Endothelial cell of umbilical vein (primary cell): Measurements from ENCODE around the gene SLC1A3. TPM values are rescaled to one million over a fixed set of nuclear protein-coding genes. Genes with fewer than 3 reads are reported as not detected.
"Not testable (repeated sequence)": the region's sequence is repeated elsewhere in the genome, so short reads cannot be mapped to it uniquely, and the experiment has no call there.

ENCODE experiments used
- BruUV-seq: library from RNA; stranded (reverse); fragments of 400-500 nt; replicated peaks from 2 replicates; lab custom pipeline; 2021; lab: Mats Ljungman, UMichigan
- CTCF ChIA-PET: fragments of 300-600, 350-600 bp; sonication (Branson Sonifier 250); formaldehyde crosslinking; loops from one replicate; lab custom pipeline; 2021; ENCODE audit warnings: antibody characterized with exemption, inconsistent platforms; lab: Charles Lee
- POLR2A ChIA-PET: fragments of 300-600, 350-600 bp; sonication (Branson Sonifier 250); formaldehyde crosslinking; loops from one replicate; lab custom pipeline; 2021; ENCODE audit warnings: antibody characterized with exemption, inconsistent platforms; lab: Charles Lee
- DNase-seq: peaks from one replicate; pipeline ENCODE4 v3.0.0-alpha.2; 2011; ENCODE audit warnings: low read depth, low spot score
- FAIRE-seq: peaks from 2 replicates; lab custom pipeline; 2011; peaks lifted over from hg19 to GRCh38; lab: Jason Lieb, UNC
- H2AFZ ChIP-seq: 2 replicates; pipeline ENCODE4 v1.6.0; 2012; ENCODE audit warnings: low read depth, low read length, control low read depth, inconsistent platforms
- H3K27ac ChIP-seq: 2 replicates; pipeline ENCODE4 v1.5.1; 2011; ENCODE audit warnings: low read depth, mild to moderate bottlenecking, control low read depth, low read length, moderate library complexity; ENCODE audit not compliant: insufficient read depth
- H3K27me3 ChIP-seq, 2 experiments: 2 replicates each; pipeline versions ENCODE4 v1.6.0 to v1.6.1; 2011; ENCODE audit warnings: low read length in 2 of 2, mixed read lengths in 1 of 2; ENCODE audit not compliant: control insufficient read depth in 2 of 2, insufficient read depth in 2 of 2
- H3K36me3 ChIP-seq, 2 experiments: 2 replicates in 1 of 2; 3 replicates in 1 of 2; pipeline ENCODE4 v1.5.1; 2011; ENCODE audit warnings: low read length in 2 of 2, mild to moderate bottlenecking in 1 of 2, moderate library complexity in 1 of 2; ENCODE audit not compliant: control insufficient read depth in 2 of 2, insufficient read depth in 2 of 2; ENCODE audit errors: extremely low read depth in 1 of 2
- H3K4me1 ChIP-seq: 3 replicates; pipeline ENCODE4 v1.5.1; 2011; ENCODE audit warnings: mild to moderate bottlenecking, low read length; ENCODE audit not compliant: control insufficient read depth, insufficient read depth; ENCODE audit errors: extremely low read depth
- H3K4me2 ChIP-seq: 2 replicates; pipeline ENCODE4 v1.6.1; 2011; ENCODE audit warnings: low read length, control low read depth, mixed read lengths; ENCODE audit not compliant: insufficient read depth
- H3K4me3 ChIP-seq, 3 experiments: fragments of 200-600 bp in 1 of 3; sonication (generic), shearing (Covaris generic) in 1 of 3; replicated peaks in 1 of 3; 2 replicates each; pipeline ENCODE4 v1.5.1; 2011 to 2016; ENCODE audit warnings: control low read depth in 3 of 3, low read length in 3 of 3, mild to moderate bottlenecking in 2 of 3, inconsistent platforms in 1 of 3, low read depth in 1 of 3, moderate library complexity in 1 of 3; ENCODE audit not compliant: insufficient read depth in 1 of 3
- H3K79me2 ChIP-seq: 2 replicates; pipeline ENCODE4 v1.6.0; 2012; ENCODE audit warnings: low read length, inconsistent platforms; ENCODE audit not compliant: control insufficient read depth, insufficient read depth
- H3K9ac ChIP-seq: replicated peaks from 2 replicates; pipeline ENCODE3; 2011; ENCODE audit warnings: low read length, control low read depth; ENCODE audit not compliant: insufficient read depth; ENCODE audit errors: extremely low read depth
- H3K9me1 ChIP-seq: replicated peaks from 3 replicates; pipeline ENCODE4 v1.6.0; 2011; ENCODE audit warnings: mild to moderate bottlenecking, low read length; ENCODE audit not compliant: control insufficient read depth, insufficient read depth; ENCODE audit errors: extremely low read depth
- H3K9me3 ChIP-seq: replicated peaks from 2 replicates; pipeline ENCODE4 v1.5.1; 2012; ENCODE audit warnings: low read length, inconsistent platforms; ENCODE audit not compliant: control insufficient read depth, insufficient read depth
- H4K20me1 ChIP-seq: replicated peaks from 2 replicates; pipeline ENCODE3; 2011; ENCODE audit warnings: mild to moderate bottlenecking, low read length; ENCODE audit not compliant: control insufficient read depth, insufficient read depth; ENCODE audit errors: extremely low read depth
- FOS ChIP-seq: IDR thresholded peaks from 2 replicates; pipeline ENCODE4 v1.6.1; 2011; ENCODE audit warnings: mild to moderate bottlenecking, low read length, moderate library complexity, borderline replicate concordance; ENCODE audit not compliant: insufficient read depth
- POLR2AphosphoS5 ChIP-seq: IDR thresholded peaks from 2 replicates; pipeline ENCODE4 v1.6.1; 2012; ENCODE audit warnings: low read depth, mild to moderate bottlenecking, control low read depth, low read length, moderate library complexity; ENCODE audit not compliant: insufficient read depth
- dilution Hi-C: fragments of 300-500 bp; cut with MboI; formaldehyde crosslinking; loops from one replicate; pipeline ENCODE4 v1.15.0; 2019; ENCODE audit warnings: low sequenced_read_pairs; ENCODE audit not compliant: extremely low pct_ligation_motif_present
- intact Hi-C: fragments of 100-400 bp; cut with micrococcal nuclease; formaldehyde crosslinking; loops from one replicate; pipeline ENCODE4 v1.10.0; 2022
- polyA plus RNA-seq, 4 experiments: library from polyadenylated mRNA; depleted of rRNA in 3 of 4; stranded (reverse) in 3 of 4; unstranded in 1 of 4; fragments of >200 nt; gene quantifications; 2 replicates each; pipeline versions ENCODE4 v1.2.1 to v1.2.3, GENCODE V29; 2011 to 2012; ENCODE audit warnings: missing spikeins in 1 of 4
- total RNA-seq: library from RNA; stranded (reverse); gene quantifications from 2 replicates; pipeline ENCODE4 v1.2.3, GENCODE V29; 2021
- TF ChIP-seq, protein P1 (sequence below): IDR thresholded peaks from 2 replicates; pipeline ENCODE4 v1.6.1; 2011; ENCODE audit not compliant: insufficient read depth, insufficient read length

Gene SLC1A3
- total and polyA plus RNA-seq, 2 donors (not counting 3 experiments of a cell fraction or from before 2014, with no cell fraction given): 0.36 TPM; not detected in 1

GRCh38 chr5:36587354-36587753, 19.1 kb upstream of the SLC1A3 start:
- no peak overlapping the region for H3K4me2 ChIP-seq
- intact Hi-C loops: no loop called here
- FAIRE-seq (no peak), DNase-seq (no peak)
- no peaks in the 10 kb centered on the region for H3K9me3 ChIP-seq
- no peaks in the 10 kb centered on the region for H3K4me1 ChIP-seq
- CTCF ChIA-PET: interaction anchor here (1.6 kb wide), 1 partner anchor 7 kb away, joined by 7 read pairs; no protein-coding TSS in a partner anchor
- H3K9me1 ChIP-seq: no peaks in the 10 kb centered on the region
- TF ChIP-seq POLR2AphosphoS5 (no peak), FOS (no peak)
- TF ChIP-seq, protein P1, sequence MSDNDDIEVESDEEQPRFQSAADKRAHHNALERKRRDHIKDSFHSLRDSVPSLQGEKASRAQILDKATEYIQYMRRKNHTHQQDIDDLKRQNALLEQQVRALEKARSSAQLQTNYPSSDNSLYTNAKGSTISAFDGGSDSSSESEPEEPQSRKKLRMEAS: no peak
- POLR2A ChIA-PET: no interaction called here
- H3K9ac ChIP-seq: no peak overlapping the region
- H4K20me1 ChIP-seq: no peaks in the 10 kb centered on the region
- dilution Hi-C loops: no loop called here
- H3K4me3 ChIP-seq: no peak overlapping the region
- H3K27me3 ChIP-seq: peaks cover 5 to 8% of the 10 kb centered on the region in 2 experiments
- H3K36me3 ChIP-seq: no peaks in the 10 kb centered on the region
- no TSS peak for BruUV-seq
- H2AFZ ChIP-seq: no peak overlapping the region
- H3K27ac ChIP-seq: no peak overlapping the region
- no peaks in the 10 kb centered on the region for H3K79me2 ChIP-seq

DNA sequence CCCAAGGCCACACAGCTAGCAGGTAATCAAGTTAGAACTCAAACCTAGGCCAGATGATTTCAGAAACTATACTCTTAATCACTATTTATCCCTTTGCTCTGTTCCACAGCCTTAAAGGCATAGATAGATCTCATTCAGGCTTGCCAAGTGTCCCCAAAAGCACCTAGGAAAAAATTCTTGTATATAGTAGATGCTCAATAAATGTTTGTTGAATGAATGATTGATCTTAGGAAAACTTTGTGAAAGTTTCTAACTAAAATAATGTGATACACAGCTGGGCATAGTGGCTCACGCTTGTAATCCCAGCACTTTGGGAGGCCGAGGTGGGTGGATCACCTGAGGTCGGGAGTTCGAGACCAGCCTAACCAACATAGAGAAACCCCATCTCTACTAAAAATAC, 16.7 kb upstream of the SLC1A3 start:
- BruUV-seq, H3K79me2 ChIP-seq, H3K4me2 ChIP-seq, H3K4me1 ChIP-seq, H3K9ac ChIP-seq, dilution Hi-C loops, H3K4me3 ChIP-seq, H3K27ac ChIP-seq, POLR2A ChIA-PET, intact Hi-C loops, H3K9me1 ChIP-seq, FAIRE-seq, CTCF ChIA-PET, H4K20me1 ChIP-seq, H3K36me3 ChIP-seq, H3K9me3 ChIP-seq, DNase-seq, H2AFZ ChIP-seq, H3K27me3 ChIP-seq: not testable (repeated sequence)
